ENCODE data around the gene GARIN3.

Gene GARIN3

DNA sequence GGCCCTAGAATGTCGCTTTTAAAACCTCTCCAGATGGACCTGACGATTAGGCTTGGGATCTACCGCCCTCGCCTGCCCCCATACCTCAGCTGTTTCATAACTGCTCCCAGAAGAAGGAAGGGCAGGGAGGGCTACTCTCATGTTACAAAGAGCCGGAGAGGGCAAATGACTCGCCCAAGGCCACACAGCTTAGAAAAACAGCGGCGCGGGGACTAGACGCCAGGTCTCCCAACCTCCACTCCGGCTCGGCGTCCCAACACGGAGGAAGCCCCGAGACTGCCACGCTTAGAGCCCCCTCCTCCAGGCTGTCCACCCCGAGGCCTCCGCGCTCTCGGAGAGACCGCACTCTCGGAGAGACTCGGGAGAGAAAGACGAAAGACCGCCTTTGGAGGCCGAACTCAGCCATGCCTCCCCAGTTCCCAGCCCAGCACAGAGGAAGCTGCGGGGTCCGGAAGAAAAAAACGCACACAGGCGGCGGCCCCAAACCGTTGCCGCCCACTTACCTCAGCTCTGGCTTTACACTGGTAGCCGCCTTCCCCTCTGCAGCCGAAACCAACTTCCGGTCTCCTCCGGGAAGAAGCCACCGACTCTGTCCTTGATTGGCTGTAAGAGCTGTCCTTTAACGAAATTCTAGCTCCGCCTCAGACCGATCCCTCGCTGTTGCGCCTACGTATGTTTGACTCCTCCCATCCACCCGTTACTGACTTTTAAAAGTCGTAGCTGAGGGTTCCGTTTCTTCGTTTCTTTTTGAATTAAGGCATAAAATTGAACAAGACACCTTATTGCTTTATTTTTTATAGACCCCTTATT is 23.5 kb downstream of the GARIN3 start, which contains the start of gene MED7:
MED7 (minus strand) TSS at position 549 of the 810 bp plus-strand sequence. CDS start 3,434 bp downstream, outside the sequence.
- DNase-seq: peak; percentile 95

DNA sequence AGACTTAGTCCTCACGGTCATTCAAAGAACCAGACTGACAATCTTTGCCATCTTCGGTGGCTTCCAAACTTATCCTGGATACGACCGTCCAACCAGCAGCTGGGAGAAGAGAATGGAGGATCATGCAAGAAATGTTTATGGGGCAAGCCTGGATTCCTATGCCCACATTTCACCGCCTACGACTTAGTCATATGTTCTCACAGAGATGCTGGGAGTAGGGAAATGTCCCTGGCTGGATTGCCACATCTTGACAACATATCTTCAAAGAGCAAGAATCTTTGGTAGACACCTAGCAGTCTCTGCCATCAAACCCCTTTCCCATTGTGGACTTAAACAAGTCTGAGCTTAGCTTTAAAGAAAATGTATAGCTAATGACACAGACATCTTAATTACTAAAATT is 28.4 kb downstream of the GARIN3 start:
- DNase-seq: no peak

DNA sequence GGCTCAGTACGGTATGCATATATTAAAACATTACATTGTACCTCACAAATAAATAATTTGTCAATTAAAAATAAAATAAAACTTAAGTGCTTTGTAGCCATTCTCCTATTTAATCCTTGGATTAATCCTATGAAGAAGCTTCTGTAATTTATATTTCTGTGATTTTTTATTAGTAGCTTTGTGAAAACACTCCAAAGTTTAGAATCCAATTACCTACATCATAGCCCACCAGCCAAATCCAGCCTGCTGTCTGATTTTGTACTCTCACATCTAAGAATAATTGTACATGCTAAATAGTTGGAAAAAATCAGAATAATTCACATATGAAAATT is 33.8 kb downstream of the GARIN3 start:
- no peak for DNase-seq

DNA sequence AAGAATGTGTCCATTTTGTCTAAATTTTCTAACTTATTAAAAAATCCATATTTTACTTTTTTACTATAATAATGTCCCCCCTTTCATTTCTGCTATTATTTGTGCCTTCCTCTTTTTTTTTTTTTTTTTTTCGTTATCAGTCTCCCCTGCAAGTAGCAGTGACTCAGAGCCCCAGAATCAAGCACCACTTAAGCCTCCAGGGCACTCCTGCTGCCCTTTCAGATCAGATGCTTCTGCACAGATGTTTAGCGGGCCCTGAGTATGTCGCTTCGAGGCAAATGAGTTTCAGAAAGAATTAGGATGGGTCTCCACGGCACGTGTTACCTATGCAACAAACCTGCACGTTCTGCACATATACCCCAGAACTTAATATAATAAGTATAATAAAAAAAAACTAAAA is 35.1 kb downstream of the GARIN3 start:
- DNase-seq: no peak

DNA sequence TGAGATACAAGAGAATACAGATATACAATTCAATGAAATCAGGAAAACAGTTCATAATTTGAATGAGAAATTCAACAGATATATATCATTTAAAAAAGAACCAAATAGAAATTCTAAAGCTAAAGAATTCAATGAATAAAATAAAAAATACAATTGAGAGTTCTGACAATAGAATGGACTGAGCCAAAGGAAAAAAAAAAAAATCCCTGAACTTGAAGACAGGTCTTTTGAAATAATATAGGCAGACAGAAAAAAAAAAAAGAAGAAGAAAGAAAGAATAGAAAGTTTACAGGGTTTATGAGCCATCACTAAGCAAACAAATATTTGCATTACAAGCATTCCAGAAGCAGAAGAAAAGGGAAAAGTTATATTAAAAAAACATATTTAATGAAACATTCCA is 44.4 kb downstream of the GARIN3 start:
- DNase-seq: no peak

DNA sequence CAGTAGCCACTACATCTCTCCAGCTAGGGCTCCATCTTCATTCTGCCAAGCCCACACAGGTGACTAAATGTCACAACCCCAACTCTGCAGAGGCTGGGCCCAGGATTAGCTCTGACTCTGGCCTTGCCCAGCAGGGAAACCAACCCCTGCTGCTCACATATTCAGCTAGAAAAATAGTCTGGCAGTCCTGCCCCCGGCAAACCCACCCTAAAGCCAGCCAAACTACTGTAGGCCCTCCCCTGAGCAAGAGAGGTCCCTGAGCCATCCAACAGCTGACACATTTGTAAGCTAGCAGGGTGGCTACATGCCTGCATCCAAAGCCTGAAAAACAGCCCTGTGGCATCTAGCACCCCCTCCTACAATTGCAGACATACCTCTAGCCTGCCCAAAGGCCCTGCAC is 46.0 kb downstream of the GARIN3 start:
- no peak for DNase-seq

DNA sequence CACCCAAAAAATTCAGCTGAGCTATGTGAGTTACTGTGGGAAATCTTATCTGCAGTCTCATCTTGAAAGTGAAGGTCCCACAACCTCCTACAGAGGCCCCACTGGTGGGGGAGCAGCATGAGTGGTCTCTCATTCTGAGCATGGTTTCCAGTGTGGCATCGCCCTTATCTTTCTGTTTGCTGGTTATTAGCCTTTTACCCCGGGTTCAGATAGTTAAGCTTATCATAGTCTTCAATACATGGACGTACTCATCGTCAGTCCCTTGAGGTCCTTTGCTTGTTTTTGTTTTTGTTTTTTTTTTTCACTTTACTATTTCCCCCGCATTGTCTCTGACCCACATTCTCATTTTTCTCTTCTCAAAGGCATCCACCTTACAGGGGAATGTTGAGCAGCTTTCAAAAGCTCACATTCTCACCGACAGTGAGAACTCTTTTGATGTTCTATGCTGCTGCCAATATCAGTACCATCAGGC is 49.5 kb downstream of the GARIN3 start:
- DNase-seq: no peak

DNA sequence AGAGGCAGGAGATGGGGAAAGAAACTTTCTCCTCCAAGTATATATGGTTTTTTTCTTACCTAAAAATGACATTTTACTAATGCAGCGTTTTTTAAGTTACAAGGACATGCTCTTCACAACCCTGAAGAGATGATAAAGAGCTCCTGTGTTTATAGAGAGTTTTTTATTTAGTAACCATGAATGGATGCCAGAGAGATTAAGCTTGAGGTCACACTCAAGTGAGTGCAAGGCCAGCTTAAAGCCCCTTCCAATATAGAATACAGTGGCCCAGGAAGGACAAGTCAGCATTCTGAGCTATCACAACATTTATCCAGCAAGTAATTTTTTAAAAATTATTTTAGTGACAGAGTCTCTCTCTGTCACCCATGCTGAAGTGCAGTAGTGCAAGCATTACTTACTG is 50.6 kb downstream of the GARIN3 start:
- no peak for DNase-seq

DNA sequence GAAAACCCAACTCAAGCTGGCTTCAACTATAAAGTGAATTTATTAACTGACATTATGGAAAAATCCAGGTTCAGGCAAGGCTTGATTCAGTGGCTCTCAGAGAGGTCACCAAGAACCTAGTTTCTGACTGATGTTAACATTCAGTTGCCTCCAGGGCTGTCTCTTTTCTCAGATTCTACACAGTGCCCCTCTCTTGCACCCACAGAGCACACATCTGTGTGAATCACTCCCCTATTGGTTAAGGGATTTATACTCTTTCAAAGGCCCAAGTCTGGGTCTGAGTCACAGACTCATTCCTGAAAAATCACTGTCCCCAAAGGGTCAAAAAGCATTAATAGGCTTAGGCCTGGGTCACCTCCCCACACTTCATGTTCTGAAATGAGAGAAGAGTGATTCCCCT is 51.1 kb downstream of the GARIN3 start:
- no peak for DNase-seq

DNA sequence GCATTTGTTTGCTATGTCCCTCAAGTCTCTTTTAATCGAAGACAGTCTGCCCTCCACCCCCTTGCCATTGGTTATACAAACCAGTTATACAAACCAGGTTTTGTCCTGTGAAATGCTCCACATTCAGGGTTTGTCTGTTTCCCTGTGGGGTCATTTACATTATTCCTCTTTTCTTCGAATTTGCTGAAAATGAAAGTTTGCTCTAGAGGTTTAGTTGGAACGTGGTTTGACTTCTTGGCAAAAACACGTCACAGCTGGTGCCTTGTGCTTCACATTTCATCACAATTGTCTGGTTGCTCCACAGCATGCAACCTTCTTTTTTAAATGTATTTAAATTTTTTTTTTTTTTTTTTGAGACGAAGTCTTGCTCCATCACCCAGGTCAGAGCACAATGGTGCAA is 53.1 kb downstream of the GARIN3 start:
- DNase-seq: no peak

Data from NCI-H2227 treated with DMSO at 0.1 percent for 48 hours (cell line).